Lung (tissue), 12 donors: ENCODE data around the gene HMOX1. TPM values are rescaled to one million over a fixed set of nuclear protein-coding genes. Genes with fewer than 3 reads are reported as not detected.

Experiments used
- ATAC-seq: fragments of 200-7000 bp; cut with Tn5 transposase; one replicate; pipeline ENCODE4 v1.9.1; 2020; ENCODE audit warnings: moderate number of reproducible peaks; ENCODE audit not compliant: insufficient read depth, low FRiP score
- DNase-seq, 3 donors: peaks; one replicate each; pipeline ENCODE4 v3.0.0-alpha.2; 2013 to 2017
- H3K27ac ChIP-seq, 2 donors: one replicate each; pipeline ENCODE4 v1.5.1; 2013; ENCODE audit warnings: mild to moderate bottlenecking in 2 of 2, moderate library complexity in 2 of 2, control low read depth in 1 of 2, inconsistent platforms in 1 of 2, low read depth in 1 of 2, low read length in 1 of 2
- H3K27me3 ChIP-seq, 3 donors: one replicate each; pipeline ENCODE4 v1.5.1; 2013; ENCODE audit warnings: low read length in 2 of 3; ENCODE audit not compliant: control insufficient read depth in 3 of 3, insufficient read depth in 3 of 3
- H3K36me3 ChIP-seq, 4 donors: one replicate each; pipeline ENCODE4 v1.5.1; 2013; ENCODE audit warnings: low read length in 4 of 4, mild to moderate bottlenecking in 1 of 4, moderate library complexity in 1 of 4; ENCODE audit not compliant: control insufficient read depth in 4 of 4, insufficient read depth in 4 of 4
- H3K4me1 ChIP-seq, 5 donors: one replicate each; pipeline ENCODE4 v1.5.1; 2013; ENCODE audit warnings: low read length in 5 of 5, mild to moderate bottlenecking in 2 of 5, moderate library complexity in 1 of 5; ENCODE audit not compliant: control insufficient read depth in 5 of 5, insufficient read depth in 5 of 5
- H3K4me3 ChIP-seq: one replicate; pipeline ENCODE4 v1.5.1; 2013; ENCODE audit warnings: mild to moderate bottlenecking, control low read depth, moderate library complexity
- H3K9ac ChIP-seq, 2 donors: one replicate each; pipeline ENCODE4 v1.5.1; 2013; ENCODE audit warnings: low read length in 2 of 2, control low read depth in 1 of 2; ENCODE audit not compliant: insufficient read depth in 1 of 2
- H3K9me3 ChIP-seq, 4 donors: one replicate each; pipeline ENCODE4 v1.5.1; 2013; ENCODE audit warnings: low read length in 3 of 4, mild to moderate bottlenecking in 1 of 4, moderate library complexity in 1 of 4; ENCODE audit not compliant: control insufficient read depth in 4 of 4, insufficient read depth in 3 of 4
- WGBS, 2 donors: extraction: QIAGEN DNeasy Blood & Tissue Kit; methylation state at CpG; one replicate each; pipeline ENCODE4 v1.1.7; 2013; 5-methylcytosine and 5-hydroxymethylcytosine counted together
- polyA plus RNA-seq, 2 donors: library from polyadenylated mRNA; stranded (reverse); fragments of 200-250 nt; gene quantifications; one replicate each; pipeline ENCODE4 v1.2.1, GENCODE V29; 2013
- total RNA-seq, 2 donors: library from RNA; depleted of rRNA in 1 of 2; stranded (reverse); fragments of >200 nt in 1 of 2; gene quantifications; one replicate each; pipeline ENCODE4 v1.2.1, GENCODE V29; 2014 to 2021
- TF ChIP-seq, protein P1 (sequence below): IDR thresholded peaks from 2 replicates; pipeline ENCODE4 v1.5.1; 2012; ENCODE audit warnings: mild to moderate bottlenecking; ENCODE audit errors: control extremely low read depth, extremely low read depth
- donor health status: control.
- donor health status: control.
- donor health status: Bipolar disorder and iron deficiency.
- donor health status: healthy.
- donor health status: DM: yes; HTN: yes; CAD: no.

HMOX1 gene
- total and polyA plus RNA-seq, 4 donors = 59.9 to 930 (median 135) TPM

DNA sequence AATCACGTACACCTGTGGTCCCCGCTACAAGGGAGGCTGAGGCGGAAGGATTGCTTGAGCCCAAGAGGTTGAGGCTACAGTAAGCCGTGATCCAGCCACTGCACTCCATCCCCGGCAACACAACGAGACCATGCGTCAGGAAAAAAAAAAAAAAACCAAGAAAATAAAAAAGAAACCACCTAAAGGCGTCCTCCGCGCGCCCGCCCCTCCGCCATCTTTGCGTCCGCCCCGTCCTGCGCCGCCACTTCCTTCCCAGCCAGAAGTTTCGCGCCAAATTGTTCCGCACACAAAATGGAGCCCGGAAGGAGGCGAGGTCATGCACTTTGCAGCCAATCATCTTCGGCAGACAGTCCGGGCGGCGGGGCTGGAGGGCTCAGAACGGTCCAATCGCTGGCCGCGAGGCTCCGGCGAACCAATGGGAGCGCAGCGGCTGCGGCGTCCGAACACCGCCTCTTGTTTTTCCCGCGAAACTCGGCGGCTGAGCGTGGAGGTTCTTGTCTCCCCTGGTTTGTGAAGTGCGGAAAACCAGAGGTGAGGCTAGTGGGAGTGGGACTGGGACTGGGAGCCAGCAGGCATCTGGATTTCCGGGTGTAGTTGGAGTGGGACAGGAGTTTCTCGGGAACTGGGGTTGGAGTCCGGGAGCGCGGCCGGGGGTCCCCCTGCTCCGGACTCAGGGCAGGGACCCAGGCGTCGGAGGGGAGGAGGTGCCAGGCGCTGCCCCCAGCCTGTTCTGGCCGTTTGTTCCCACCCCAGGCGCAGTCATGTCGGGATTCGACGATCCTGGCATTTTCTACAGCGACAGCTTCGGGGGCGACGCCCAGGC, 19.0 kb downstream of the HMOX1 start, which contains the start of gene MCM5:
Gene MCM5 (plus strand): TSS at position 463 of the 823 bp plus-strand sequence. CDS start 299 bp downstream, at position 762.
- peak within 1 kb of the TSS; percentile 56 to 67 for H3K9ac ChIP-seq
- H3K36me3 ChIP-seq = peaks cover 0 to 15% (median 7%) of the 10 kb centered on the region in 4 donors
- H3K9me3 ChIP-seq = no peaks in the 10 kb centered on the region
- H3K4me3 ChIP-seq = peak within 1 kb of the TSS; percentile 83
- 2% methylated on average over 64 of the region's 64 CpGs for WGBS, 2 donors
- DNase-seq = peak; percentile 98 to 99 (median 99)
- TF ChIP-seq, protein P1, sequence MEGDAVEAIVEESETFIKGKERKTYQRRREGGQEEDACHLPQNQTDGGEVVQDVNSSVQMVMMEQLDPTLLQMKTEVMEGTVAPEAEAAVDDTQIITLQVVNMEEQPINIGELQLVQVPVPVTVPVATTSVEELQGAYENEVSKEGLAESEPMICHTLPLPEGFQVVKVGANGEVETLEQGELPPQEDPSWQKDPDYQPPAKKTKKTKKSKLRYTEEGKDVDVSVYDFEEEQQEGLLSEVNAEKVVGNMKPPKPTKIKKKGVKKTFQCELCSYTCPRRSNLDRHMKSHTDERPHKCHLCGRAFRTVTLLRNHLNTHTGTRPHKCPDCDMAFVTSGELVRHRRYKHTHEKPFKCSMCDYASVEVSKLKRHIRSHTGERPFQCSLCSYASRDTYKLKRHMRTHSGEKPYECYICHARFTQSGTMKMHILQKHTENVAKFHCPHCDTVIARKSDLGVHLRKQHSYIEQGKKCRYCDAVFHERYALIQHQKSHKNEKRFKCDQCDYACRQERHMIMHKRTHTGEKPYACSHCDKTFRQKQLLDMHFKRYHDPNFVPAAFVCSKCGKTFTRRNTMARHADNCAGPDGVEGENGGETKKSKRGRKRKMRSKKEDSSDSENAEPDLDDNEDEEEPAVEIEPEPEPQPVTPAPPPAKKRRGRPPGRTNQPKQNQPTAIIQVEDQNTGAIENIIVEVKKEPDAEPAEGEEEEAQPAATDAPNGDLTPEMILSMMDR = no peak
- no peaks in the 10 kb centered on the region for H3K27me3 ChIP-seq
- peak within 1 kb of the TSS in 1 of 2 donors; percentile 54 for H3K27ac ChIP-seq
- H3K4me1 ChIP-seq = peaks cover 3 to 25% (median 5%) of the 10 kb centered on the region in 5 donors
- peak; percentile 96 for ATAC-seq

DNA sequence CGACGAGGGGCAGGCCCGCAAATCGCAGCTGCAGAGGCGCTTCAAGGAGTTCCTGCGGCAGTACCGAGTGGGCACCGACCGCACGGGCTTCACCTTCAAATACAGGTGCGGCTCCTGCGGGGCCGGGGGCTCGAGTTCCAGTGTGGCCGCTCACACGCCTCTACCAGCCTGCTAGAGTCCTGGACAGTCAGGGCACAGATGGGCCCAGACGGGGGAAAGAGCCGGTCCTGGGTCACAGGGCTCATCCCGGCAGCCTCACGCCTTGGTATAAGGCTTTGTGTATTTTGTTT, 19.6 kb downstream of the HMOX1 start:
- ATAC-seq = no peak
- Histone ChIP-seq H3K9me3 (no peaks in the 10 kb centered on the region), H3K36me3 (peaks cover 0 to 15% (median 7%) of the 10 kb centered on the region in 4 donors), H3K4me3 (peak overlapping the region; percentile 83), H3K27me3 (no peaks in the 10 kb centered on the region), H3K4me1 (peaks cover 3 to 25% (median 5%) of the 10 kb centered on the region in 5 donors), H3K27ac (no peak overlapping the region), H3K9ac (no peak overlapping the region)
- DNase-seq = peak in 1 of 3 donors; percentile 35
- 1 to 2% methylated on average over 20 of the region's 20 CpGs for WGBS, 2 donors
- TF ChIP-seq, protein P1 = no peak

DNA sequence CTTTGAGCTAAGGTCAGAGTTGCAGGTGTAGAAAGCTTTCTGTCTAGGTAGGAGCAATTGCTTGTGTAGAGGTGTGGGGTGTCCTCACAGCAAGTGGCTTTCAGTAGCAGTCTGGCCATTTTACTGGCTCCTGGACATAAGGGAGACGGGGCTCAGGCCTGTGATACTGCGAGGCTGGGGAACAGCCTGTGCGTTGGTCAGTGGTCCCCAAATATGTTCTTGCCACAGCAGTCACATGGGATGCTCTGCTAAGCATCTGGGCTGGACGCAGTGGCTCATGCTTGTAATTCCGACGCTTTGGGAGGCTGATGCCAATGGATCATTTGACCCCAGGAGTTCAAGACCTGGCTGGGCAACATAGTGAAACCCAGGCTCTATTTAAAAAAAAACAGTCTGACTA, 21.0 kb downstream of the HMOX1 start:
- DNase-seq (no peak), ATAC-seq (no peak)
- Histone ChIP-seq H3K36me3 (peaks cover 0 to 24% (median 14%) of the 10 kb centered on the region in 4 donors), H3K9me3 (no peaks in the 10 kb centered on the region), H3K4me3 (no peak overlapping the region), H3K27ac (no peak overlapping the region), H3K27me3 (no peaks in the 10 kb centered on the region), H3K9ac (no peak overlapping the region), H3K4me1 (peaks cover 3 to 25% (median 5%) of the 10 kb centered on the region in 5 donors)
- TF ChIP-seq, protein P1 = no peak
- 93 to 94% methylated on average over 6 of the region's 6 CpGs for WGBS, 2 donors
